Lower lobe of right lung (tissue), 2 donors: ENCODE data around the gene RGS7. TPM values are rescaled to one million over a fixed set of nuclear protein-coding genes. Genes with fewer than 3 reads are reported as not detected.
"Not testable (repeated sequence)": the region's sequence is repeated elsewhere in the genome, so short reads cannot be mapped to it uniquely, and the experiment has no call there.

Experiments used
- ATAC-seq, 2 donors: fragments of 200-7000 bp; cut with Tn5 transposase; one replicate each; pipeline ENCODE4 v1.9.1; 2020 to 2022; ENCODE audit warnings: mild to moderate bottlenecking in 2 of 2, moderate library complexity in 2 of 2
- DNase-seq: peaks from one replicate; pipeline ENCODE4 v3.0.0-alpha.2; 2020
- H3K27ac ChIP-seq: fragments of 200-600 bp; one replicate; pipeline ENCODE4 v1.8.0; 2022
- H3K27me3 ChIP-seq: fragments of 200-600 bp; one replicate; pipeline ENCODE4 v1.8.0; 2022; ENCODE audit warnings: low read depth
- H3K36me3 ChIP-seq: fragments of 200-600 bp; one replicate; pipeline ENCODE4 v1.8.0; 2022; ENCODE audit warnings: mild to moderate bottlenecking
- H3K4me1 ChIP-seq: fragments of 200-600 bp; one replicate; pipeline ENCODE4 v1.8.0; 2022
- H3K4me3 ChIP-seq: fragments of 200-600 bp; one replicate; pipeline ENCODE4 v1.8.0; 2022; ENCODE audit warnings: mild to moderate bottlenecking
- H3K9me3 ChIP-seq: fragments of 200-600 bp; one replicate; pipeline ENCODE4 v1.8.0; 2022
- intact Hi-C: fragments of 100-400 bp; cut with DNase I; formaldehyde crosslinking; loops from one replicate; pipeline ENCODE4 v1.11.0; 2022
- total RNA-seq: library from RNA; stranded (reverse); fragmentation: NEBNext Ultra II Directional; extraction: Animal tissue kit (Norgen Biotek cat#: 25700); gene quantifications from one replicate; pipeline ENCODE4 v1.2.1, GENCODE V29; 2021
- TF ChIP-seq, protein P1 (sequence below): fragments of 200-600 bp; IDR thresholded peaks from one replicate; pipeline ENCODE4 v1.8.0; 2022; ENCODE audit warnings: antibody characterized with exemption, mild to moderate bottlenecking
- donor health status: DM: no; HTN: yes; CAD: no; lungs with severe emphysema.

The RGS7 gene
- total RNA-seq, 1 donor from 2014 or later = 0.21 TPM

DNA sequence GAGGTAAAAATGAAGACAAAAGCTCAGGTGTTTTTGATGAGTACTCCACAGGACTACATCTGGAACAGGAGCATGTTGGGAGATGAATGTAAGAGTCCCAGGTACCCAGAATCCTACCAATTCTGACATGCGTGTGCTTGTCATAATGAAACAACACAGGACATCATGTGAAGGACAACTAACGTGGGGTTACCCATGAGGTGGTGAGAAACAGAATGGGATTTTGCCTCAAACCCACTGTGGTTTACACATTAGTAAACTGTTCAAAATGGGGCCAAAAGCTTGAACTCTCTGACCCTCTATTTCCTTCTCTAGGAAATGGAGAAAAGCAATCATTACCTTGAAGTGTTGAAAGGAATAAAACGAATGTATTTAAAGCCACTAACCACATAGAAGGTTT, 266.2 kb downstream of the RGS7 start:
- no peak for DNase-seq
- no peaks in the 10 kb centered on the region for H3K4me1 ChIP-seq
- H3K36me3 ChIP-seq = no peaks in the 10 kb centered on the region
- TF ChIP-seq, protein P1, sequence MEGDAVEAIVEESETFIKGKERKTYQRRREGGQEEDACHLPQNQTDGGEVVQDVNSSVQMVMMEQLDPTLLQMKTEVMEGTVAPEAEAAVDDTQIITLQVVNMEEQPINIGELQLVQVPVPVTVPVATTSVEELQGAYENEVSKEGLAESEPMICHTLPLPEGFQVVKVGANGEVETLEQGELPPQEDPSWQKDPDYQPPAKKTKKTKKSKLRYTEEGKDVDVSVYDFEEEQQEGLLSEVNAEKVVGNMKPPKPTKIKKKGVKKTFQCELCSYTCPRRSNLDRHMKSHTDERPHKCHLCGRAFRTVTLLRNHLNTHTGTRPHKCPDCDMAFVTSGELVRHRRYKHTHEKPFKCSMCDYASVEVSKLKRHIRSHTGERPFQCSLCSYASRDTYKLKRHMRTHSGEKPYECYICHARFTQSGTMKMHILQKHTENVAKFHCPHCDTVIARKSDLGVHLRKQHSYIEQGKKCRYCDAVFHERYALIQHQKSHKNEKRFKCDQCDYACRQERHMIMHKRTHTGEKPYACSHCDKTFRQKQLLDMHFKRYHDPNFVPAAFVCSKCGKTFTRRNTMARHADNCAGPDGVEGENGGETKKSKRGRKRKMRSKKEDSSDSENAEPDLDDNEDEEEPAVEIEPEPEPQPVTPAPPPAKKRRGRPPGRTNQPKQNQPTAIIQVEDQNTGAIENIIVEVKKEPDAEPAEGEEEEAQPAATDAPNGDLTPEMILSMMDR = no peak
- no peaks in the 10 kb centered on the region for H3K27me3 ChIP-seq
- H3K27ac ChIP-seq = no peak overlapping the region
- H3K4me3 ChIP-seq = no peak overlapping the region
- H3K9me3 ChIP-seq = no peaks in the 10 kb centered on the region
- no peak for ATAC-seq
- intact Hi-C loops = no loop called here

DNA sequence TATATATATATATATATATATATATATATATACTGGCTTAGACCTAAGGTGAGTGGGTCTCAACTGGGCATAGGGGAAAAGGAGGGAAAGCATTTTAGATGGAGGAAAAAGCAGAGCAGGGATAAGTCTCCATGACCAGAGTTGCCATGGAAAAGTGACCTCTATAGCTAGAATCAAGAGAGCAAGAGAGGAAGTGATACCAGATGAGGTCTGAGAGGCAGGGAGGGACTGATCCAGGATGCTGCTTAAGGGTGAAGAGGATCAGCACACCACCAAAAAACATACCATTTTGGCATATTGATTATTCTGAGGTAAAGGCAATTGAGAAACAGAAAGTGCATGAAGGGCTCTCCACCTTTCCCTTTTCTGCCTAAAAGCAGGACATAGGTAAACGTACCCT, 267.9 kb downstream of the RGS7 start:
- H3K4me3 ChIP-seq, H3K9me3 ChIP-seq, ATAC-seq, intact Hi-C loops, H3K36me3 ChIP-seq, H3K27ac ChIP-seq, DNase-seq, H3K27me3 ChIP-seq, H3K4me1 ChIP-seq: not testable (repeated sequence)

DNA sequence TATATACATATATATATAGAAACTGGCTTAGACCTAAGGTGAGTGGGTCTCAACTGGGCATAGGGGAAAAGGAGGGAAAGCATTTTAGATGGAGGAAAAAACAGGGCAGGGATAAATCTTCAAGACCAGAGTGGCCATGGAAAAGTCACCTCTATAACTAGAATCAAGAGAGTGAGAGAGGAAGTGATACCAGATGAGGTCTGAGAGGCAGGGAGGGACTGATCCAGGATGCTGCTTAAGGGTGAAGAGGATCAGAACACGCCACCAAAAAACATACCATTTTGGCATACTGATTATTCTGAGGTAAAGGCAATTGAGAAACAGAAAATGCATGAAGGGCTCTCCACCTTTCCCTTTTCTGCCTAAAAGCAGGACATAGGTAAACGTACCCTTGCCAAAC, 268.9 kb downstream of the RGS7 start:
- H3K27ac ChIP-seq, DNase-seq, H3K9me3 ChIP-seq, H3K27me3 ChIP-seq, H3K4me1 ChIP-seq, ATAC-seq, H3K36me3 ChIP-seq, H3K4me3 ChIP-seq, intact Hi-C loops: not testable (repeated sequence)

DNA sequence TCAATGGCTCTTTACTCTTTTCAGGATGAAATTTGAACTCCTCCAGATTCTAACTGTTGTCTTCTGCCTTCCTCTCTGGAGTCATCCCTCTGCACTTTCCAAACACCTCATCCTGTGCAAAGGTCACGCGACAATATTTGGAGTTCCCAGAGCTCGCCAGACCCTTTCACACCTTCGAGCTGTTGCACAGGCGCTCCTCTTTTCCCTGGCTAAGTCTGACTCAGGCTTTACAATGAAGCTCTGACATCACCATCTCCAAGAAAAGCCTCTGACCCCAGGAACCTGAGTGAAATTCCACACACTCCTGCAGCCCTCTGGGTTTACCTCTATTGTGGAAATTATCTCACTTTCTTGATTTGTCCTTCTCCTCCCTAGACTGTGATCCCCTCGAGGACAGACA, 270.3 kb downstream of the RGS7 start:
- no peaks in the 10 kb centered on the region for H3K9me3 ChIP-seq
- H3K4me1 ChIP-seq = no peaks in the 10 kb centered on the region
- H3K27me3 ChIP-seq = no peaks in the 10 kb centered on the region
- H3K36me3 ChIP-seq = no peaks in the 10 kb centered on the region
- H3K4me3 ChIP-seq = no peak overlapping the region
- H3K27ac ChIP-seq = no peak overlapping the region
- DNase-seq (no peak), ATAC-seq (no peak)
- TF ChIP-seq, protein P1 = no peak
- intact Hi-C loops = no loop called here

DNA sequence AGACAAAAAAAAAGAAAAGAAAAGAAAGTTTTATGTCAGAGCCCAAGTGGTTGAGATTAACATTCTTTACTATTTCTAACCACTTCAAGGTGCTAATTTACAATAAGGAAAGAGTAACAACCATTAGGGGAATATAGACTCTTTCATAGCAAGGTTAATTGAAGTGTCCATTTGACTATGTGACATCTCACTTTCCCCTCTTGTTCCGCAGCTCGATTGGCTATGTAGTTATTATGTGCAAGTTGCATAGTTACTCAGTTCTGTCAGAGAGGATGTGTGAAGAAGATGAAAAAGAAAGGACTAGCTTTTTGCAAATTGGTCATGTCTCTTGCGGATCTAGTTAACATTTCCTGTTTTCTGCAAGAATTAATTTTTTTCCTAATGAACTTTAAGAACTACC, 273.7 kb downstream of the RGS7 start:
- intact Hi-C loops = no loop called here
- DNase-seq (no peak), ATAC-seq (no peak)
- Histone ChIP-seq H3K36me3 (no peaks in the 10 kb centered on the region), H3K27me3 (no peaks in the 10 kb centered on the region), H3K4me3 (no peak overlapping the region), H3K4me1 (no peaks in the 10 kb centered on the region), H3K27ac (no peak overlapping the region), H3K9me3 (no peaks in the 10 kb centered on the region)
- TF ChIP-seq, protein P1 = no peak

DNA sequence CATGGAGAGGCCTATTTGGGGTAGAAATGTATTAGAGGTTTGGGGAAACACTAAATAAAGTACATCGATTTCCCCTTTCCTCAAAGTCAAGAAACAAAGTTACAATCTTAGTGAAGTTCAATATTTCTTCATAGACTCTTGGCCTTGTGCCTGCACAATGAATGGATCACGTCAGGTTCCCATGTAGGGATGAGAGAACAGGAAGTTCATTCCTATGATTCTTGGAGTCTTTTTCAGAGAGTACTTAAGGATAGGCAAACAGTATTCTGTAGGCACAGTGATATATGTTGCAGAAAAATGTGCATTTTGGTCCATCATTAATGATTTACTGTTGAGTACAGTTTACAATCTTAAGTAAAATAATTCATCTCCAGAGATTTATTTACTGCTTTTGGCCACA, 275.5 kb downstream of the RGS7 start:
- TF ChIP-seq, protein P1 = no peak
- intact Hi-C loops = no loop called here

DNA sequence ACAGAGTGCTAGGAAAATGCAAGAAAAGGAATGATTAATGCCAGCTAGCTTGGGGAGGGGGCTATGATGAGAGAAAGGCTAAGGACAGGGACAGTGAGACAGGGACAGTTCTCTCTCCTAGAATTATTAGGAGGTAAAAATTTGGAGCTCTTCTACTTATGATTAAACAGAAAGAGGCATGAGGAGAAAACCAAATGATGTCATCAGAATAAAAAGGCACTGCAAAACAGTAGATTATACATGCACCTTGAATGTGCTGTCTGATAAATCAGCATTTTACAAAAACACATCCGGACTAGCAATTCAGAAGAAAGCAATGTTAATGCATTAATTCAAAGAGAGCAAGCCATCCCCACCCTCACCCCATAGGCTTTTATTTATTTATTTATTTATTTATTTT, 277.5 kb downstream of the RGS7 start:
- TF ChIP-seq, protein P1 = no peak
- intact Hi-C loops = no loop called here
- Histone ChIP-seq H3K27me3 (no peaks in the 10 kb centered on the region), H3K4me1 (no peaks in the 10 kb centered on the region), H3K36me3 (no peaks in the 10 kb centered on the region), H3K27ac (no peak overlapping the region), H3K4me3 (no peak overlapping the region), H3K9me3 (no peaks in the 10 kb centered on the region)
- DNase-seq (no peak), ATAC-seq (no peak)

More for the DNA sequence above, 275.5 kb downstream of the RGS7 start:
- Histone ChIP-seq H3K36me3 (no peaks in the 10 kb centered on the region), H3K27me3 (no peaks in the 10 kb centered on the region), H3K4me1 (no peaks in the 10 kb centered on the region), H3K27ac (no peak overlapping the region), H3K4me3 (no peak overlapping the region), H3K9me3 (no peaks in the 10 kb centered on the region)
- DNase-seq (no peak), ATAC-seq (no peak)
